Measurements from ENCODE around the gene USP9X. TPM values are rescaled to one million over a fixed set of nuclear protein-coding genes. Genes with fewer than 3 reads are reported as not detected.
"Not testable (repeated sequence)": the region's sequence is repeated elsewhere in the genome, so short reads cannot be mapped to it uniquely, and the experiment has no call there.

USP9X gene
- total RNA-seq, 1 experiment from 2014 or later = 89.2 TPM

DNA sequence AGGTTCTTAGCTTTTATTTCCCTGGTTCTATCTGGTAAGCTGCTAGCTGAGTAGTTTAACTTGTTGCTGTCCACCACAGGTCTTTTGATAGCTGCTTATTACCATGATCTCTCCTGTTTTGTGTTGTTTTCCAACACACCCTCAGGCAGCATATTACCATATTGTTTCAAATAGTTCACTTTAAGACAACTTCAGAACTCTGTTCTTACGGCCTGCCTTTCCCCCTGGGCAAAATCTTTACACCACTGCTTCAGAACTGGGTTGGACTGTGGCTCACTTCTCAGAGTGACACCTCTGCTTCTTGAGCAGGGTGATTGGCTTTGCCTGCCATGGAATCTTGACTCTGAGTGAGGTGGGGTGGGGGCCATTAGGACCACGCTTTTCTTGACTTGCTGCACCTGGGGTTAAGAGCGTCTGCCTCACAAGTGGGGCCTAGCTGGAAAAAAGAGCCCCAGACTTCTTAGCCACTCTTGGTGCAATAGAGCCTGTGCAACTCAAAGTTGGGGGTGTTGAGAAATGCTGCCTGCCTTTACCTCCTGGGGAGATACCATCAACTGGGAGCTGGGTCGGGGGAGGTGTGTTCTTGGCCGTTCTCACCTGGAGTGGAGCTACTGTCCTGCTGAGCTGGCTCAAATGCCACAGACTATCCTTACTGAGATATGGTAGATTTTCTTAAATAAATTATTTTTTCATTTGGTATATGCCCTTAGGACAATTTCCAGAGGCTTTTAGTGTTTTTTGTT is 23.4 kb downstream of the USP9X start:
- Mint-ChIP-seq H3K9me3 (ENCODE audit: low read depth, unreplicated experiment) (peaks cover 4% of the 10 kb centered on the region), H3K4me1 (ENCODE audit: low read depth, unreplicated experiment) (peaks cover 49% of the 10 kb centered on the region), H3K4me3 (ENCODE audit: low read depth, unreplicated experiment) (peak overlapping the region; percentile 9), H3K27me3 (ENCODE audit: unreplicated experiment) (no peaks in the 10 kb centered on the region), H3K36me3 (ENCODE audit: insufficient read depth, unreplicated experiment) (no peaks in the 10 kb centered on the region), H3K27ac (ENCODE audit: unreplicated experiment) (no peak overlapping the region)
- CTCF ChIA-PET = interaction anchor here (0.6 kb wide), 1 partner anchor 396 kb away, joined by 4 read pairs; no protein-coding TSS in a partner anchor
- TF ChIP-seq, protein P1, sequence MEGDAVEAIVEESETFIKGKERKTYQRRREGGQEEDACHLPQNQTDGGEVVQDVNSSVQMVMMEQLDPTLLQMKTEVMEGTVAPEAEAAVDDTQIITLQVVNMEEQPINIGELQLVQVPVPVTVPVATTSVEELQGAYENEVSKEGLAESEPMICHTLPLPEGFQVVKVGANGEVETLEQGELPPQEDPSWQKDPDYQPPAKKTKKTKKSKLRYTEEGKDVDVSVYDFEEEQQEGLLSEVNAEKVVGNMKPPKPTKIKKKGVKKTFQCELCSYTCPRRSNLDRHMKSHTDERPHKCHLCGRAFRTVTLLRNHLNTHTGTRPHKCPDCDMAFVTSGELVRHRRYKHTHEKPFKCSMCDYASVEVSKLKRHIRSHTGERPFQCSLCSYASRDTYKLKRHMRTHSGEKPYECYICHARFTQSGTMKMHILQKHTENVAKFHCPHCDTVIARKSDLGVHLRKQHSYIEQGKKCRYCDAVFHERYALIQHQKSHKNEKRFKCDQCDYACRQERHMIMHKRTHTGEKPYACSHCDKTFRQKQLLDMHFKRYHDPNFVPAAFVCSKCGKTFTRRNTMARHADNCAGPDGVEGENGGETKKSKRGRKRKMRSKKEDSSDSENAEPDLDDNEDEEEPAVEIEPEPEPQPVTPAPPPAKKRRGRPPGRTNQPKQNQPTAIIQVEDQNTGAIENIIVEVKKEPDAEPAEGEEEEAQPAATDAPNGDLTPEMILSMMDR (IDR thresholded peaks at IDR 0.05; ENCODE audit: unreplicated experiment) = no peak
- DNase-seq = no peak
- no TSS peak for BruUV-seq (replicated peaks)
- intact Hi-C loops (cut with micrococcal nuclease; ENCODE audit: unreplicated experiment) = no loop called here

DNA sequence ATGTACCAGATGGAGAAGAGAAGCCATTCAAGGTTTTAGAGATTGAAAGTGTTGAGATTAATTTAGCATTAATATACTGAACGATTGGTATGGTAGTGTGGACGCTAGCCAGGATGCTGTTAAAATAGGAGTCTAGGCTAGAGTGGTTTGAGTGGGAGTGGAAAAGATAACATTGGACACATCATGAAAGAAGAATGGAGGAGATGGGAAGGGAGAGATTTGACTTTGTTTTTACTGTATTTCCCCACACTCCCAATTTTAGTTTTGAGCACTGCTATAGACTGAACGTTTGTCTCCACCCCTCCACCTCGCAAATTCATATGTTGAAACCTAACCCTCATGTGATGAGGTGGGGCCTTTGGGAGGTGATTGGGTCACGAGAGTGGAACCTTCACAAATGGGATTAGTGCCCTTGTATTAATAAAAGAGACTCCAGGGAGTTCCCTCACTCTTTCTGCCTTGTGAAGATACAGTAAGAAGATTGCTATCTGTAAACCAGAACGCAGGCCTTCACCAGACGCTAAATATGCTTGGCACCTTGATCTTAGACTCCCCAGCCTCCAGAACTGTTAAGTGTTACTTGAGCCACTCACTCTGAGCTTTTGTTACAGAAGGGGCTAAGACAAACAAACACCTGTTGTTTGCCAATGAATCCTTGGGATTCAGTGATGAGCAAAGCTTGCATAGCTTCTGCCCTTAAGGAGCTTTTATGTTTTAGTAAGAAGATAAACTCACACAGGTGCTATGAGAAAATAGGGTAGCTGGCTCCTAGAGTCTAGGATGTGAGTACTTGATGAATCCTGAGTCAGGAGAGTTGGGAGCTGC is 25.8 kb downstream of the USP9X start:
- H3K36me3 Mint-ChIP-seq (ENCODE audit: insufficient read depth, unreplicated experiment) = peaks cover 4% of the 10 kb centered on the region
- H3K9me3 Mint-ChIP-seq (ENCODE audit: low read depth, unreplicated experiment) = peaks cover 4% of the 10 kb centered on the region
- no TSS peak for BruUV-seq (replicated peaks)
- intact Hi-C loops (cut with micrococcal nuclease; ENCODE audit: unreplicated experiment) = loop anchor here (10.0 kb wide), 1 partner anchor 186 kb away; no protein-coding TSS in a partner anchor
- no peaks in the 10 kb centered on the region for H3K27me3 Mint-ChIP-seq (ENCODE audit: unreplicated experiment)
- CTCF ChIA-PET = no interaction called here
- TF ChIP-seq, protein P1 (IDR thresholded peaks at IDR 0.05; ENCODE audit: unreplicated experiment) = no peak
- no peak overlapping the region for H3K4me3 Mint-ChIP-seq (ENCODE audit: low read depth, unreplicated experiment)
- peaks cover 68% of the 10 kb centered on the region for H3K4me1 Mint-ChIP-seq (ENCODE audit: low read depth, unreplicated experiment)
- no peak overlapping the region for H3K27ac Mint-ChIP-seq (ENCODE audit: unreplicated experiment)
- no peak for DNase-seq

DNA sequence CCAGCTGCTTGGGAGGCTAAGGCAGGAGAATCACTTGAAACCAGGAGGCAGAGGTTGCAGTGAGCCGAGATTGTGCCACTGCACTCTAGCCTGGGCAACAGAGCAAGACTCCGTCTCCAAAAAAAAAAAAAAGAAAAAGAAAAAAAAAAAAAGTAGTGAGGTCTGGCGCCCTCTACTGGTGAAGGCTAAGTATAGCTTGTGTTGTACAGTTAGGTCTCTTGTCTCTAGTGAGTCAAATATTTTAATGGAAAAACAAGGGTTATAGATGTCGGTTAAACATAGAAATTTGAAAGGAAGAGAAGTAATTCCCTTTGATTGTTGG is 29.8 kb downstream of the USP9X start:
- intact Hi-C loops (cut with micrococcal nuclease; ENCODE audit: unreplicated experiment) = loop anchor here (5.0 to 10.0 kb wide), 3 partner anchors 190 to 463 kb away; no protein-coding TSS in a partner anchor
- peaks cover 64% of the 10 kb centered on the region for H3K4me1 Mint-ChIP-seq (ENCODE audit: low read depth, unreplicated experiment)

DNA sequence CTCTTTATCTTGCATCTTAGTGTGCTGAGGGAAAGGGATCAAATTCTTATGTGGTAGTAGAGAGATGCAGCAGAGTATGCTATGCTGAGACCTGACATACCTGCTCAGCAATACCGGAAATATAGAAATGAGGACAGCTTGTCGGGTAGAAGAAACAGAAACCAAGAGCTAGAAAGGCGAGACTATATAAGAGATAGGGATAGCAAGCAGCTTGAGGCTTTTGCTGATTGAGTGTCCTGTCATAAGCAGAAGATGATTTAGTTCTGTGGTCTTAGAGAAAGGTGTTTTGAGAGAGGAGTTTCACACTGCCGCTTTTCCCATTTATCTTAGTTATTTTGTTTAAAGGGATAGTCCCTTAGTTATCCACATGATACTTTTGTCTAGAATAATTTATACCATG is 31.7 kb downstream of the USP9X start:
- Mint-ChIP-seq H3K27ac (ENCODE audit: unreplicated experiment) (no peak overlapping the region), H3K4me3 (ENCODE audit: low read depth, unreplicated experiment) (peak overlapping the region; percentile 31), H3K4me1 (ENCODE audit: low read depth, unreplicated experiment) (peaks cover 51% of the 10 kb centered on the region), H3K27me3 (ENCODE audit: unreplicated experiment) (no peaks in the 10 kb centered on the region), H3K36me3 (ENCODE audit: insufficient read depth, unreplicated experiment) (peaks cover 4% of the 10 kb centered on the region), H3K9me3 (ENCODE audit: low read depth, unreplicated experiment) (no peaks in the 10 kb centered on the region)
- CTCF ChIA-PET = no interaction called here
- TF ChIP-seq, protein P1 (IDR thresholded peaks at IDR 0.05; ENCODE audit: unreplicated experiment) = no peak
- DNase-seq = no peak
- intact Hi-C loops (cut with micrococcal nuclease; ENCODE audit: unreplicated experiment) = loop anchor here (5.0 to 10.0 kb wide), 3 partner anchors 192 to 465 kb away; no protein-coding TSS in a partner anchor
- BruUV-seq (replicated peaks) = no TSS peak

More for the DNA sequence above, 29.8 kb downstream of the USP9X start:
- DNase-seq = peak; percentile 41
- not testable (repeated sequence) for H3K36me3 Mint-ChIP-seq (ENCODE audit: insufficient read depth, unreplicated experiment); H3K27ac Mint-ChIP-seq (ENCODE audit: unreplicated experiment); H3K4me3 Mint-ChIP-seq (ENCODE audit: low read depth, unreplicated experiment); BruUV-seq (replicated peaks); H3K27me3 Mint-ChIP-seq (ENCODE audit: unreplicated experiment); H3K9me3 Mint-ChIP-seq (ENCODE audit: low read depth, unreplicated experiment)
- CTCF ChIA-PET = interaction anchor here (0.6 to 1.7 kb wide), 13 partner anchors 15 to 463 kb away, joined by 3 to 13 read pairs (median 6); partner anchors contain the start of gene USP9X
- TF ChIP-seq, protein P1 (IDR thresholded peaks at IDR 0.05; ENCODE audit: unreplicated experiment) = peak; percentile 66

Measured in Calu3 (cell line).